HG03520 (cell line): ENCODE measurements around the gene GMPPA.

ENCODE experiments used
- ATAC-seq: cut with Tn5 transposase; IDR thresholded peaks from one replicate; pipeline ENCODE4 v1.9.1; 2021; ENCODE audit warnings: mild to moderate bottlenecking, moderate library complexity; ENCODE audit not compliant: unreplicated experiment

The GMPPA gene

GRCh38 chr2:219537657-219538488, 39.2 kb downstream of the GMPPA start:
- ATAC-seq: no peak

DNA sequence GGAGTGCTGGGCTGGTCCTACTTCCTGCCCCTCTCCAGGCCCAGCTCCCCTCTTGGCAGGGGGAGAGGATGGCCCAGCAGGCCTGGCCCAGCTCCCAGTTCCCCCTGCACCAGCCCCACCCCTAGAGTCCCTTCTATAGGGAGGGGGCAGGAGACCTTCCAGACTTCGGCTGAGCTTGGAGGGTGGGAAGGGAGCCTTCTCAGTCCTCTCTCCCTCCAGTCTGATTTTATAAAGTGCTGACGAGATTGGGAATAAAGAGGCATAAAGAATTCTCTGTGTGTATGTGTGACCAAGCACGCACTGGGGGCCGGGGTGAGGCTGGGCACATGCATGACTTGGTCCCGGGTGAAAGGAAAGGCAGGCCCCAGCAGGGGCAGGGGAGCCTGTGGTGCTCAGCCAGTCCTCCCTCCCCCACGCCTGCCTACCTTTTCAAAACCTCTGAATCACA, 39.8 kb downstream of the GMPPA start:
- no peak for ATAC-seq

DNA sequence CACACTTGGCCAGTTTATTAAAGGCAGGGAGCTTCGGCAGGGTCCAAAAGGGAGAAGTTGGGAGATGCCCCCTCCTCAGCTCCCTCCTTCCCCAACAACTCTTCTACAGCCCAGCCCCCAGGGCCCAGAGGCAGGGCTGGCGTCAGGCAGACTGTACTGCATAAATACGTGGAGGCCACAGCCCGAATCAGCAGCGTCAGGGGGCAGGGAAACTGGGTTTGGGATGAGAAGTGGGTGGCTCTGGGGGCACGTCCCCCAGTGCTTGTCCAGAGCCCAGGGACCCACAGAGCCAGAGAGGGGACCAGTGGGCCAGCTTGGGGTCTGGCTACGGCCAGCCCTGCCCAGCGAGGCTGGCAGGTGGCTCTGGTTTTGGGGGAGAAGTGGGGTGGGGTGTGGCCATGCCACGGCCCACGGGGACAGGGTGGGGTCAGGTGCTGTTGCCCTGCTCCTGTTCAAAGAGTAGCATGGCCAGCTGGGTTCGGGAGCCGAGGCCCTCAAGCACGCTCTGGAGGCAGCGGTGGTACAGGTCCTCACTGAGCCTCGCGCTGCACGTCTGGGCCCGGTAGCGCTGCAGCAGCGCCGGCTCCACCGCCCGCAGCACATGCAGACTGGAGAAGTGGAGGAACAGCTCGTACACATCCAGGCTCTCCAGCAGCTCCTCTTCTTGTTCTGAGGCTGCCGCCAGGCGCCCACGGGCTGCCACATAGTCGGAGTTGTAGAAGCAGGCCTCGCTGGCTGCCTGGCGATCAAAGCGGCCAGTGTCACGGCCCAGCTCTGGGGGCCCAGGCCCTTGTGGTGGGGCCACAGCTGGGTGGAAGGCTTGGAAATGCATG, 40.5 kb downstream of the GMPPA start:
- ATAC-seq: no peak

DNA sequence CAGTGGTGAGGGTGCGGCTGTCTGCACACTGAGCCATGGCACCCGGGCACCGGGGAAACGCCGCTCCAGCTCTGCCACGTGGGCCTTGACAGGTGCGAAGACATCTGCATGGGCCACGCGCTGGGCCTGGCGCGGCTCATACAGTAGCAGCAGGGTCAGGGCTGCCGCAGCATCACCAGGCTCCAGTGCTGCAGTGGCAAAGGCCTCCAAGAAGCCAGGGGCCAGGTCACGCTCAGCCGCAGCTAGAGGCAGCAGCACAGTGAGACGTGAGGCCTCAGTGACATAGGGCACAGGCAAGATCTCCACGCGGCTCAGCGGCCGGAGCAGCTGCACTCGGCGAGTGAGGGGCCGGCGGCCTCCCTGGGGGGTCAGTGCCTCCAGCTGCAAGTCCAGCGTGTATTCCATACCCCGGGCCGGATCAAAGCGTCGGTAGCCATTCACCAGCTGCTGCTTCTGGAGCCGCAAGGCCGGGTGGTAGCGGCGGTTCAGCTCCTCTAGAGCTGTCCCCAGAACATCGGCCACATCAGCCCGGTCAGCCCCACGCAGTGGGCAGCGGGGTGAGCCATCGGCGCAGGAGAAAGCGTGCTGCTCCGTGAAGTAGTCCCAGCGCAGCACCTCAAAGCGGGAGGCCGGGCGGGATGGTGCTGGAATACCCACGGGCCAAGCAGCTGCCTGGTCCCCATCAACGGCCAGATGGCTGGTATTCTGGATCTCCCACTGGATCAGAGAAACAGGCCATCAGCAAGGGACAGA, 41.4 kb downstream of the GMPPA start:
- ATAC-seq: no peak

- ATAC-seq: no peak
Measured at GRCh38 chr2:219540784-219541504, 42.3 kb downstream of the GMPPA start.

GRCh38 chr2:219541611-219542180, 43.0 kb downstream of the GMPPA start:
- ATAC-seq: peak; percentile 44

GRCh38 chr2:219542931-219543595, 44.4 kb downstream of the GMPPA start:
- ATAC-seq: peak; percentile 34

GRCh38 chr2:219543596-219544358, 45.1 kb downstream of the GMPPA start, which contains the start of the genes CHPF and TMEM198:
CHPF (minus strand) TSS chr2:219543809; CDS start chr2:219543538, 271 bp downstream.
TMEM198 (plus strand) TSS chr2:219544028; CDS start chr2:219544728, 700 bp downstream.
- peak; percentile 70 for ATAC-seq

GRCh38 chr2:219544567-219544966, 45.9 kb downstream of the GMPPA start:
- ATAC-seq: no peak

DNA sequence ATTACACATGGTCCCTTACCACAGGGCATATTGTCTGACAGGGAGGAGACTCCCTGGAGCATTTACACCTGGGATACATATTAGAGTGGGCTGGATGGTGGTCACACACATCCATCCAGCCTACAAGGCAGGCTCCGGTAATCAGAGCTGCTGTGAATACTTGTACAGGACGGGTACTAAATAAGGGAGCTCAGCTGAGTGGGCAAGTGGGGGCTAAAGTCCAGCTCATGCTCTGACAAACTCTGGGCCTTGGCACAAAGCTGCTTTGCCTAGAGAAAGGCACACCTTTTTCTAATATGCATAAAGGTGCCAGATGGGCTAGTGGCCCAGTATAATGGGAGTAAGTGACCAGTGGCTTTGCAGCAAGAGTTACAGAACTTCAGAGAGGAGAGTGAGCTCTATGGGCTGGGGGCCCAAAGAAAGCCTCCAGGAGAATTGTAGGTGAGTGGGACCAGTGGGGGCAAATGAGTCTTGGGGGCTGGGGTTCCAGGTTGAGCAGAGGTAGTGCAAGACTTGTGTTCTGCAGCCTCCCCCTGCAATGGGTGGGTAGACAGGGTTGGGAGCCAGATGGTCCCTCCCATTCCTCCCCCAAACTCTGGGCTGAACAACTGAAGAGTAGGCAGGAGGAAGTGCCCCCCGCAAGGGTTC, 46.7 kb downstream of the GMPPA start:
- ATAC-seq: no peak

- ATAC-seq: no peak
Measured at GRCh38 chr2:219545943-219546352, 47.3 kb downstream of the GMPPA start.

- no peak for ATAC-seq
Measured at GRCh38 chr2:219547621-219548020, 48.9 kb downstream of the GMPPA start.

DNA sequence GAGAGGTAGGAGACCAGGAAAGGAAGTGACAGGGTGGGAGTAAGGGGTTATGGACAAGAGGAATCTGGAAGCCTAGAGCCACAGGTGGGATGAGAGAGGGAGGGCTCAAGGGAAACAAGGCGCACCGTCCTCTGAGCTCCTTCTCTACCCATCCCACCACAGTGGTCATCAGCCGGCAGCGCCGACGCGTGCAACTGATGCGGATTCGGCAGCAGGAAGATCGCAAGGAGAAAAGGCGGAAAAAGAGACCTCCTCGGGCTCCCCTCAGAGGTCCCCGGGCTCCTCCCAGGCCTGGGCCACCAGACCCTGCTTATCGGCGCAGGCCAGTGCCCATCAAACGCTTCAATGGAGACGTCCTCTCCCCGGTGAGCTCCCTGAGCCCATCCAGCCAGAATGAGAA, 50.3 kb downstream of the GMPPA start:
- no peak for ATAC-seq

DNA sequence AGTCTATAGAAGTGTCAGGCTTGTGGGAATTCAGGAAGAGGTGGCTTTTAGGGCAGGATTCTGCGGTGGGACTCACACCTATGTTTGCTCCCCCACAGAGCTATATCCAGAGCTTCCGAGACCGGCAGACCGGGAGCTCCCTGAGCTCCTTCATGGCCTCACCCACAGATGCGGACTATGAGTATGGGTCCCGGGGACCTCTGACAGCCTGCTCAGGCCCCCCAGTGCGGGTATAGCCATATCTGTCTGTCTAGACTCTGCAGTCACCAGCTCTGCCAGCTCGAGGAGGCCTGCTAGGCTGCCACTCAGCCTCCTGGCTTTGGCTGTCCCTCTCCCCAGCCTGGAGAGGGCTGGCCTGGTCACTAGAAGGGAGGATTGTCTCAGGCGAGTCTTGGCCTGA, 50.9 kb downstream of the GMPPA start:
- ATAC-seq: no peak

GRCh38 chr2:219551441-219552381, 53.0 kb downstream of the GMPPA start:
- peak; percentile 3 for ATAC-seq

DNA sequence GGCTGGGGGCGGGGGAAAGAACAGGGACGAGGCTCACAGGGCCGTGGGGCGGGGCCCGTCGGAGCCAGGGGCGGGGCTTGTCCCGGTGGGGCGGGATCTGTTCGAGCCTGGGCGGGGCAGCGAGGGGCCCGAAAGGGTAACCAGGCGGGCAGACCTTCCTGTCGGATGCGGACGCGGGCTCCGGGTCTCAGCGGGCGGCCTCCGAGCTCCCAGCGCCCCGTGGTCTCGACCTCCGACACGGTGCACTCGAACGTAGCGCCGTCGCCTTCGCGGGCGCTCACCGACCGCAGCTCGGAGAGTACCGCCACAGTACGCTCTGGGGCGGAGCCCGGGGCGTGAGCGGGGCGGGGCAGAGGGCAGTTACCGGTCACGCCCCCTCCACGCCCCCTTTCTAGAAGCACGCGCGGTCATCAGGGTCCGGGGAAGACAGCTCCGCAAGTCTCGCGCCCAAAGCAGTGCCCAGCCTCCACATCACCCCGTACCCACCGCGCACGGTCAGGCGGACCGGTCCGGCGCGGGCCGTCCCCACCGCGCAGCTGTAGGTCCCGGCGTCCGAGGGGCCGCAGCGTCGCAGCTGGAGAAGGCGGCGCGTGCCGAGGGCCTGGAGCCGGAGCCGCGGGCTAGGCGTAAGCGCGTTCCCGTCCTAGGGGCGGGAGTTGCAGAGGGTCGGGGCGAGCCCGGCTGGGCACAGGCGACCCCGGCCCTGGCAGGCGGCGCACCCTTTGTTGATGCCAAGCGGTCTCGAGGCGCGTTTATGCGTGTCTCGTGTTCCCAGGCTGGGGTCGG, 53.9 kb downstream of the GMPPA start:
- peak; percentile 70 for ATAC-seq

GRCh38 chr2:219553168-219553417, 54.4 kb downstream of the GMPPA start:
- ATAC-seq: no peak
